H1 (cell line): ENCODE measurements around the gene TEDDM1. TPM values are rescaled to one million over a fixed set of nuclear protein-coding genes. Genes with fewer than 3 reads are reported as not detected.

Experiments used
- polyA plus RNA-seq, 7 experiments: library from polyadenylated mRNA; depleted of rRNA in 3 of 7; stranded (reverse) in 5 of 7; unstranded in 2 of 7; fragments of >200 nt in 5 of 7; fragments of 200-250 nt in 2 of 7; gene quantifications; 1 replicate in 5 of 7; 2 replicates in 1 of 7; 4 replicates in 1 of 7; pipeline versions ENCODE4 v1.2.1 to v1.2.3, GENCODE V29; 2011 to 2013; ENCODE audit warnings: missing spikeins in 2 of 7, mixed read lengths in 2 of 7
- total RNA-seq: library from RNA; stranded (reverse); fragmentation: NEBNext Ultra II Directional; extraction: Animal tissue kit (Norgen Biotek cat#: 25700); gene quantifications from 2 replicates; pipeline ENCODE4 v1.2.1, GENCODE V29; 2021
- TF ChIP-seq, protein P1 (sequence below): fragments of 300-600 bp; sonication (generic); IDR thresholded peaks from 2 replicates; pipeline ENCODE4 v1.7.1; 2012; ENCODE audit warnings: low read length, moderate library complexity, mild to moderate bottlenecking, inconsistent platforms; ENCODE audit not compliant: insufficient replicate concordance

Gene TEDDM1
- total and polyA plus RNA-seq, 2 of the 8 experiments (the other 6 are each of a cell fraction or from before 2014, with no cell fraction given) = not detected

DNA sequence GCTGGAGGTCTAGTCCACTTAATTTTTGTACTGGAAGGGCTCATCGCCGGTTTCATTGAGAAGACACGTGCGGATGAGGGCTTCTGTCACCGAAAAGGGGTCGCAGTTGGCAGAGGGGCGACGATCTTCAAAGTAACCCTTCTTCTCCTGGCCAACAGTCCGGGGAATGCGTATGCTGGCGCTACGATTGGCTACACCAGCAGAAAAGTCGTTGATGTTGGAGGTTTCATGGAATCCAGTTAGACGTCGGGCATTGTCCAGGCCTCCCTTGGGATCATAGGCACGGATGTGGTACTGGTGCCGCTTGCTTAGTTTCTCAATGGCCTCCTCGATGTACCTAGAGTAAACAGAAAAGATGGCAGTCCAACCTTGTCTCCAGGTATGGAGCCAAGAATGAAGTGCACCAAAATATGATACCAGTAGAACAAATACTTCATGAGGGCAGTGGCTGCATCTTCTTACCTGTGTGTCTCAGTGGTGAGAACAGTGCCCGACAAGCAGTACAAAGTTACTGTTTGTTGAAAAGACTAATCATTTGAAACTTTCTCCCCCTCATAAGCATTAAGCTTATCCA is 16.0 kb downstream of the TEDDM1 start (continued):
- TF ChIP-seq, protein P1, sequence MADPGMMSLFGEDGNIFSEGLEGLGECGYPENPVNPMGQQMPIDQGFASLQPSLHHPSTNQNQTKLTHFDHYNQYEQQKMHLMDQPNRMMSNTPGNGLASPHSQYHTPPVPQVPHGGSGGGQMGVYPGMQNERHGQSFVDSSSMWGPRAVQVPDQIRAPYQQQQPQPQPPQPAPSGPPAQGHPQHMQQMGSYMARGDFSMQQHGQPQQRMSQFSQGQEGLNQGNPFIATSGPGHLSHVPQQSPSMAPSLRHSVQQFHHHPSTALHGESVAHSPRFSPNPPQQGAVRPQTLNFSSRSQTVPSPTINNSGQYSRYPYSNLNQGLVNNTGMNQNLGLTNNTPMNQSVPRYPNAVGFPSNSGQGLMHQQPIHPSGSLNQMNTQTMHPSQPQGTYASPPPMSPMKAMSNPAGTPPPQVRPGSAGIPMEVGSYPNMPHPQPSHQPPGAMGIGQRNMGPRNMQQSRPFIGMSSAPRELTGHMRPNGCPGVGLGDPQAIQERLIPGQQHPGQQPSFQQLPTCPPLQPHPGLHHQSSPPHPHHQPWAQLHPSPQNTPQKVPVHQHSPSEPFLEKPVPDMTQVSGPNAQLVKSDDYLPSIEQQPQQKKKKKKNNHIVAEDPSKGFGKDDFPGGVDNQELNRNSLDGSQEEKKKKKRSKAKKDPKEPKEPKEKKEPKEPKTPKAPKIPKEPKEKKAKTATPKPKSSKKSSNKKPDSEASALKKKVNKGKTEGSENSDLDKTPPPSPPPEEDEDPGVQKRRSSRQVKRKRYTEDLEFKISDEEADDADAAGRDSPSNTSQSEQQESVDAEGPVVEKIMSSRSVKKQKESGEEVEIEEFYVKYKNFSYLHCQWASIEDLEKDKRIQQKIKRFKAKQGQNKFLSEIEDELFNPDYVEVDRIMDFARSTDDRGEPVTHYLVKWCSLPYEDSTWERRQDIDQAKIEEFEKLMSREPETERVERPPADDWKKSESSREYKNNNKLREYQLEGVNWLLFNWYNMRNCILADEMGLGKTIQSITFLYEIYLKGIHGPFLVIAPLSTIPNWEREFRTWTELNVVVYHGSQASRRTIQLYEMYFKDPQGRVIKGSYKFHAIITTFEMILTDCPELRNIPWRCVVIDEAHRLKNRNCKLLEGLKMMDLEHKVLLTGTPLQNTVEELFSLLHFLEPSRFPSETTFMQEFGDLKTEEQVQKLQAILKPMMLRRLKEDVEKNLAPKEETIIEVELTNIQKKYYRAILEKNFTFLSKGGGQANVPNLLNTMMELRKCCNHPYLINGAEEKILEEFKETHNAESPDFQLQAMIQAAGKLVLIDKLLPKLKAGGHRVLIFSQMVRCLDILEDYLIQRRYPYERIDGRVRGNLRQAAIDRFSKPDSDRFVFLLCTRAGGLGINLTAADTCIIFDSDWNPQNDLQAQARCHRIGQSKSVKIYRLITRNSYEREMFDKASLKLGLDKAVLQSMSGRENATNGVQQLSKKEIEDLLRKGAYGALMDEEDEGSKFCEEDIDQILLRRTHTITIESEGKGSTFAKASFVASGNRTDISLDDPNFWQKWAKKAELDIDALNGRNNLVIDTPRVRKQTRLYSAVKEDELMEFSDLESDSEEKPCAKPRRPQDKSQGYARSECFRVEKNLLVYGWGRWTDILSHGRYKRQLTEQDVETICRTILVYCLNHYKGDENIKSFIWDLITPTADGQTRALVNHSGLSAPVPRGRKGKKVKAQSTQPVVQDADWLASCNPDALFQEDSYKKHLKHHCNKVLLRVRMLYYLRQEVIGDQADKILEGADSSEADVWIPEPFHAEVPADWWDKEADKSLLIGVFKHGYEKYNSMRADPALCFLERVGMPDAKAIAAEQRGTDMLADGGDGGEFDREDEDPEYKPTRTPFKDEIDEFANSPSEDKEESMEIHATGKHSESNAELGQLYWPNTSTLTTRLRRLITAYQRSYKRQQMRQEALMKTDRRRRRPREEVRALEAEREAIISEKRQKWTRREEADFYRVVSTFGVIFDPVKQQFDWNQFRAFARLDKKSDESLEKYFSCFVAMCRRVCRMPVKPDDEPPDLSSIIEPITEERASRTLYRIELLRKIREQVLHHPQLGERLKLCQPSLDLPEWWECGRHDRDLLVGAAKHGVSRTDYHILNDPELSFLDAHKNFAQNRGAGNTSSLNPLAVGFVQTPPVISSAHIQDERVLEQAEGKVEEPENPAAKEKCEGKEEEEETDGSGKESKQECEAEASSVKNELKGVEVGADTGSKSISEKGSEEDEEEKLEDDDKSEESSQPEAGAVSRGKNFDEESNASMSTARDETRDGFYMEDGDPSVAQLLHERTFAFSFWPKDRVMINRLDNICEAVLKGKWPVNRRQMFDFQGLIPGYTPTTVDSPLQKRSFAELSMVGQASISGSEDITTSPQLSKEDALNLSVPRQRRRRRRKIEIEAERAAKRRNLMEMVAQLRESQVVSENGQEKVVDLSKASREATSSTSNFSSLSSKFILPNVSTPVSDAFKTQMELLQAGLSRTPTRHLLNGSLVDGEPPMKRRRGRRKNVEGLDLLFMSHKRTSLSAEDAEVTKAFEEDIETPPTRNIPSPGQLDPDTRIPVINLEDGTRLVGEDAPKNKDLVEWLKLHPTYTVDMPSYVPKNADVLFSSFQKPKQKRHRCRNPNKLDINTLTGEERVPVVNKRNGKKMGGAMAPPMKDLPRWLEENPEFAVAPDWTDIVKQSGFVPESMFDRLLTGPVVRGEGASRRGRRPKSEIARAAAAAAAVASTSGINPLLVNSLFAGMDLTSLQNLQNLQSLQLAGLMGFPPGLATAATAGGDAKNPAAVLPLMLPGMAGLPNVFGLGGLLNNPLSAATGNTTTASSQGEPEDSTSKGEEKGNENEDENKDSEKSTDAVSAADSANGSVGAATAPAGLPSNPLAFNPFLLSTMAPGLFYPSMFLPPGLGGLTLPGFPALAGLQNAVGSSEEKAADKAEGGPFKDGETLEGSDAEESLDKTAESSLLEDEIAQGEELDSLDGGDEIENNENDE = no peak
- TF ChIP-seq, all 59 proteins: peak for 1
